ENCODE measurements around the gene TOGARAM1.

Gene TOGARAM1

DNA sequence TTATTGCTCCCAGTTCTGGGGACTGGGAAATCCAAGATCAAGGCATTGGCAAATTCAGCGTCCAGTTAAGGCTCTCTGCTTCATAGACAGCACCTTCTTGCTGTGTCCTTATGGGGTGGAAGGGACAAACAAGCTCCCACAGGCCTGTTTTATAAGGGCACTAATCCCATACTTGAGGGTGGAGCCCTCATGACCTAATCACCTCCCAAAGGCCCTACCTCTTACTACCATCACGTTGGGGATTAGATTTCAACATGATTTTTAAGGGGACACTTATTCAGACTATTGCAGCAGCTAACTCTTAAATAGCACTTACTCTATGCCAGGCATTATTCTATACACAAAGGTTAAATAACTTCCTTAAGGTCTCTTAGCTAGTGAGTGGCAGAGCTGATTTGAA lies 17.3 kb downstream of the TOGARAM1 start:
- Mint-ChIP-seq H3K9me3 (no peaks in the 10 kb centered on the region), H3K27ac (no peak overlapping the region), H3K4me1 (peaks cover 2% of the 10 kb centered on the region), H3K27me3 (no peaks in the 10 kb centered on the region), H3K36me3 (no peaks in the 10 kb centered on the region), H3K4me3 (no peak overlapping the region)
- CTCF ChIA-PET: no interaction called here
- DNase-seq: no peak

DNA sequence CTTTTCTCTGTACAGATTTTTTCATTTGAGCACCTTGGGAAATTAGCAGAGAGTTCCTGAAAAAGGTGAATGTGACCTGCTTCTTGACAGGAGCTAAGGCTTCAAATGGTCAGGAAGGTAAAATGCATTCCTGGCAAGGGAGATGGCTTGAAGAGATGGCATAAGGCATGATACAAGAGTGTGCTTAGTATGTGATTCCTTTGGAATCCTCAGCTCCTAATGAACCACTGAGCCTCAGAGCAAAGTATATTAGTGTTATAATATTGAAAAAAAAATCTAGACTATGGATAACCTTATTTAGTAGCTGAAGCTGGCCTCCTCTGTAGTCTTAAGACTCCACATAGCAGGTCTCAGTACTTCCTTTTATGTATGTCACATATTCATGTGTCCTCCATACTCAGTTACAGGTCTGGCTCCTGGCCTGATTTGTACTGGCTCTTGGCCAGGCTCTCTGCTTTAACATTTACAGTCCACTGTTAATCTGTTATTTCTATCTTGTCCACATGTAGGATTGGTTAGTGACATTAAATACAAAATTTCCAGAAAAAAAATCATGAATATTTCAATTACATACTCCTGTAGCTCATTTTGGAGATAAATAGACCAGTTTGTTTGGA lies 17.9 kb downstream of the TOGARAM1 start:
- peaks cover 2% of the 10 kb centered on the region for H3K4me1 Mint-ChIP-seq
- no peaks in the 10 kb centered on the region for H3K27me3 Mint-ChIP-seq
- no peak overlapping the region for H3K4me3 Mint-ChIP-seq
- CTCF ChIA-PET: no interaction called here
- H3K36me3 Mint-ChIP-seq: no peaks in the 10 kb centered on the region
- H3K9me3 Mint-ChIP-seq: no peaks in the 10 kb centered on the region
- no peak overlapping the region for H3K27ac Mint-ChIP-seq
- DNase-seq: no peak

DNA sequence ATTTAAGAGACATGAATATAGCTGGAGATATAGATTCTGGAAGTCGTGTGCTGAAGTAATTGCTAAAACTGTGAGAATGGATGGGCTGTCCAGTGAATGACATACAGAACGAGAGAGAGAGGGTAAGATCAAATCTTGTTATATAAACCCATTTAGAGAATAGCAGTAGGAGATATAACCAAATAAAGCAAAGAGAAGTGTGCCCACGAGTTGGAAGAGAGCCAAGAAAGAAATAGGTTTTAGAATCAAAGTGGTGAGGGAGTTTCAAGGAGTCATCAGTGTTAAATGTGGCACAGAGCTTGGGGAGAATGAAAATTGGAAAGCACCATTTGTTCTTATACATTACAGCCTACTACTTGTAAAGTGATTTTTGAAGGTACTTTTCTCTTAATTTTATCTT lies 19.2 kb downstream of the TOGARAM1 start:
- H3K27me3 Mint-ChIP-seq: no peaks in the 10 kb centered on the region
- CTCF ChIA-PET: no interaction called here
- H3K4me3 Mint-ChIP-seq: no peak overlapping the region
- H3K4me1 Mint-ChIP-seq: peaks cover 2% of the 10 kb centered on the region
- no peaks in the 10 kb centered on the region for H3K36me3 Mint-ChIP-seq
- H3K27ac Mint-ChIP-seq: no peak overlapping the region
- H3K9me3 Mint-ChIP-seq: no peaks in the 10 kb centered on the region
- DNase-seq: no peak

DNA sequence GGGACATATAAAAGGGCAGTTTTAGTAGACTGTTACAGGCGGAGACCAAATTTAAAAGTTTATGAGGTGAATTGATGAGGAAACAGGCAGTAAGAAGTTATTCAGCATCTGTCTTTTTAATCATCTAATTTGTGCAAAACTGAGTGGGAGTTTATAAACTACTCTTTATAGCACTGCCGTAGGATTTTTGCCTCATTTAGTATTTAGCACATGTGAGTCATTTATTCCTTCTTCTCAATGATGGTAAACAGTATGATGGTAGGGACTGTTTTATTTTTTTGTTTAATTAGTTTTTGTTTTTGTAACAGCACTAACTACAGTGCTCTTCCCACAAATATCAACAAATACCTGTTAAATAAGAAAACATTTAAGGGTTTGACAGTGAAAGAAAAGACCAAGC lies 20.6 kb downstream of the TOGARAM1 start:
- no peak overlapping the region for H3K27ac Mint-ChIP-seq
- no peak for DNase-seq
- peaks cover 2% of the 10 kb centered on the region for H3K4me1 Mint-ChIP-seq
- H3K4me3 Mint-ChIP-seq: no peak overlapping the region
- no peaks in the 10 kb centered on the region for H3K27me3 Mint-ChIP-seq
- CTCF ChIA-PET: no interaction called here
- H3K9me3 Mint-ChIP-seq: no peaks in the 10 kb centered on the region
- no peaks in the 10 kb centered on the region for H3K36me3 Mint-ChIP-seq

DNA sequence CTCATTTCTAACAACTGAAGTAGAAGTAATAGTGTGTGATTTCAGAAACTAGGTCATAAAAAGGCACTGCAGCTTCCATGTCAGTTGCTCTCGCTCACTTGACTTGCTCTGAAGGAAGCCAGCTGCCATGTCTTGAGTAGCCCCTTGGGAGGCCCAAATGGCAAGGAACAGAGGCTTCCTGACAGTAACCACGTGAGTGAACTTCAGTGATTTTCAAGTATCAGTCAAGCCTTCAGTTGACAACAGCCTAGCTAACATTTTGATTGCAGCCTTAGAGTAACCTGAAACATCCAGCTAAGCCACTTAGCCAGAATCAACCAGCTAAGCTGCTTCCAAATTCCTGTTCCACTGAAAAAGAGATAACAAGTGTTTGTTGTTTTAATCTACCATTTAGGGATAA lies 26.7 kb downstream of the TOGARAM1 start:
- Mint-ChIP-seq H3K4me3 (no peak overlapping the region), H3K4me1 (no peaks in the 10 kb centered on the region), H3K9me3 (no peaks in the 10 kb centered on the region), H3K27ac (no peak overlapping the region), H3K36me3 (peaks cover 2% of the 10 kb centered on the region), H3K27me3 (no peaks in the 10 kb centered on the region)
- CTCF ChIA-PET: no interaction called here
- no peak for DNase-seq

DNA sequence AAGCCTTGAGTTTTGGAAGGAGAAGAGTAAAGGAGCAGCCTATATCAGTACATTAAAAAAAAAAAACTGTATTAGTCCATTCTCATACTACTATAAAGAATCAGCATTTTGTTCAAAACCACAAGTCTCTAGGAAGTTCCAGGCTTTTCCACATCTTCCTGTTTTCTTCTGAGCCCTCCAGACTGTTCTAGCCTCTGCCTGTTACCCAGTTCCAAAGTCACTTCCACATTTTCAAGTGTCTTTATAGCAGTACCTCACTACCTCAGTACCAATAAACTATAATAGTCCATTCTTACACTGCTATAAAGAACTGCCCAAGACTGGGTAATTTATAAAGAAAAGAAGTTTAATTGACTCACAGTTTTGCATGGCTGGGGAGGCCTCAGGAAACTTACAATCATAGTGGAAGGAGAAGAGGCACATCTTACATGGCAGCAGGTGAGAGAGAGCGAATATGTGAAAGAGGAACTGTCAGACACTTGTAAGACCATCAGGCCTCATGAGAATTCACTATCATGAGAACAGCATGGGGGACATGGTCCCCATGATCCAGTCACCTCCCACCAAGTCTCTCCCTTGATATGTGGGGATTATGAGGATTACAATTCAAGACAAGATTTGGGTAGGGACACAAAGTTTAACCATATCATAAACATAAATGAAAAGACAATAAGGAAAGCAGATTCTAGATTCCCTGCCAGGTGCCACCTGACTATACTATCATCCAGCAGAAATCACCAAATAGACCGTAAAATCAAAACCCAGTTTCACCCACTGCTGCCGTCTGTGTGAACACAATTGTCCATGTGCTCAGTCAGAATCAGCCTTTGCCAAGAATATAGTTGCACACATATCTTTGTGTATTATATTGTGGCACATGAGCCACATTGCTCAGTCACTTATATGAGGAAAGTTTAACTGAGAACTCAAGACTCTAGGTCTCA lies 27.8 kb downstream of the TOGARAM1 start:
- DNase-seq: no peak
- Mint-ChIP-seq H3K9me3 (no peaks in the 10 kb centered on the region), H3K27me3 (no peaks in the 10 kb centered on the region), H3K36me3 (peaks cover 2% of the 10 kb centered on the region), H3K4me3 (no peak overlapping the region), H3K4me1 (no peaks in the 10 kb centered on the region), H3K27ac (no peak overlapping the region)
- CTCF ChIA-PET: no interaction called here

DNA sequence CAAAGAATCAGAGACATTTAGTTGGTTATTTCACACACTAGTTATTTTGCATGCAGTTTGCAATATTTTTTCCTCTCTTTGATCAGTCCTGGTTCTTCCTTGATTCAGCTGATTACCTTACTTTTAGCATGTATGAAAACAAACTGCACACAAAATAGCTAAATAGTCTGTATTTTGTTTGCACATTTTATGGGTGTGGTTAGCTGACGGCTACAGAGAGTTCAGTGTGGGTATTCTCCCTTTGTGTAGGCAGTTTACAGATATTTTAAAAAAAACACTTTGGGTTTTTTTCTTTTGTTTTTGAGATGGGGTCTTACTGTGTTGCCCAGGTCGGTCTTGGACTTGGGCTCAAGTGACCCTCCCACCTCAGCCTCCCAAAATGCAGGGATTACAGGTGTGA lies 28.5 kb downstream of the TOGARAM1 start:
- no peak overlapping the region for H3K27ac Mint-ChIP-seq
- CTCF ChIA-PET: no interaction called here

DNA sequence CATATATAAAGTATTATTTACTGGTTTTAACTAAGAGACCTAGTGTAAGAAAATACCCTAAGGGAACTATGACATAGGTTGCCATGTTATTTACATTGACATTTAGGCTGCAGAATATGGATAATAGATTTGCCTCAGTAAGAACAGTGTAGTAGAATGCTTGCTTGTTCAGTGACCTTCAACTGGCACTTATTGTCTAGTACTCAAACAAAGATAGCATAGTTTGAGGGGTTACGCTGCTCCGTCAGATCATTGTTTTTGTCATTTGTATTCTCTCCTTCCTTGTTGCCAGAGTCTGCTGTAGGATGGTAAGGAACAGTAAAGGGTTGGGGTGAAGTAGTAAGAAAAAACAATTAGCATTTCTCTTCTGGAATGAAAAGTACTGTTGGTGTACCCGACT lies 33.2 kb downstream of the TOGARAM1 start:
- no peaks in the 10 kb centered on the region for H3K4me1 Mint-ChIP-seq
- no peak for DNase-seq
- CTCF ChIA-PET: no interaction called here
- no peak overlapping the region for H3K27ac Mint-ChIP-seq
- peaks cover 9% of the 10 kb centered on the region for H3K36me3 Mint-ChIP-seq
- no peaks in the 10 kb centered on the region for H3K27me3 Mint-ChIP-seq
- H3K4me3 Mint-ChIP-seq: no peak overlapping the region
- H3K9me3 Mint-ChIP-seq: no peaks in the 10 kb centered on the region

More for the DNA sequence above, 28.5 kb downstream of the TOGARAM1 start:
- Mint-ChIP-seq H3K4me1 (no peaks in the 10 kb centered on the region), H3K4me3 (no peak overlapping the region), H3K36me3 (peaks cover 2% of the 10 kb centered on the region), H3K27me3 (no peaks in the 10 kb centered on the region), H3K9me3 (no peaks in the 10 kb centered on the region)
- no peak for DNase-seq

DNA sequence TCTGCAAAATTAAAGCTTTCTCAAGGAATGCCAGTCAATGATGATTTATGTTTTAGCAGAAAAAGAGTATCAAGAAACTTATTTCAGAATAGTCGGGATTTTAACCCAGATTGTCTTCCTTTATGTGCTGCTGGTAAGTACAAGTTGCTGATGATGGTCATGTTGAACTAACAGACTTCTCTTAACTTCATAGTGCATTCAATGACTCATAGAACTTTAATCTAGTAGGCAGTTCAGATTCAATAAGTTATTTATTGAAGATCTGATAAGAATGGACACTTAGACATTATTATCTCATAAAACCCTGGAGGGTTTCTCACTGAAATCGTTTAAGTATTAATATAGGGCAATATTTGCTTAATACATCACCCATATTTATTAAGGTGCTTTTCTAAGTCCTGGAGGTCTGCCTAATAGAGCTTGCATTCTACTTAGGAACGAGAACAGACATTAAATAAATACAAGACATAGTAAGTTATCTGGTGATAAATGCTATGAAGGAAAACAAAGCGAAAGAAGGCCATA lies 33.8 kb downstream of the TOGARAM1 start:
- no peak overlapping the region for H3K4me3 Mint-ChIP-seq
- H3K36me3 Mint-ChIP-seq: peaks cover 11% of the 10 kb centered on the region
- no peak for DNase-seq
- H3K27ac Mint-ChIP-seq: no peak overlapping the region
- CTCF ChIA-PET: no interaction called here
- H3K4me1 Mint-ChIP-seq: no peaks in the 10 kb centered on the region
- H3K9me3 Mint-ChIP-seq: no peaks in the 10 kb centered on the region
- no peaks in the 10 kb centered on the region for H3K27me3 Mint-ChIP-seq

DNA sequence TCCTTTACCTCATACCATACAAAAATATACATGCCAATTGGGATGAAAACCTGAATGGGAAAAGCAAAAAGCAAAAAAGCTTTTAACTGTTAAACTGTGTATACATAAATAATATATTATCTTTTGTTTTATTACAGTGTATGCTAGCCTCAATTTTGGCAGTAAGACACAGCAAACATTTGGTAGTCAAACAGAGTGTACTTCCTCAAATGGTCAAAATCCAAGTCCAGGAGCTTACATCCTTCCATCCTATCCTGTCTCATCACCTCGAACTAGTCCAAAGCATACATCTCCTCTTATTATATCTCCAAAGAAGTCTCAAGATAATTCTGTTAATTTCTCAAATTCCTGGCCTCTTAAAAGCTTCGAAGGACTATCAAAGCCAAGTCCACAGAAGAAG lies 41.9 kb downstream of the TOGARAM1 start:
- Mint-ChIP-seq H3K4me1 (no peaks in the 10 kb centered on the region), H3K36me3 (peaks cover 6% of the 10 kb centered on the region), H3K4me3 (no peak overlapping the region), H3K27me3 (no peaks in the 10 kb centered on the region), H3K27ac (no peak overlapping the region), H3K9me3 (no peaks in the 10 kb centered on the region)
- CTCF ChIA-PET: no interaction called here
- no peak for DNase-seq

DNA sequence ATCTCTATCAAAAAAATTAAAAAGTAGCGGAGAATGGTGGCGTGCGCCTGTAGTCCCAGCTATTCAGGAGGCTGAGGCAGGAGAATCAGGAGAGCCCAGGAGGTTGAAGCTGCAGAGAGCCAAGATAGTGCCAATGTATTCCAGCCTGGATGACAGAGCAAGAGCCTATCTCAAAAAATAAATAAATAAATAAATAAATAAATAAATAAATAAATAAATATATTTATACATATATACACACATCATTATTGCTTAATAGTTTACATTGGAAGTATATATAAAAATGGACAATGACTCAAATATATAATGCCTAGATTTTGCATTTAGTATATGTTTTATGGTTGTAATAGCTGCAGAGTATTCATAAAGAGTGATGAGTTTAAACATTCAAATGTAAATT lies 53.1 kb downstream of the TOGARAM1 start:
- DNase-seq: no peak
- H3K4me3 Mint-ChIP-seq: no peak overlapping the region
- peaks cover 8% of the 10 kb centered on the region for H3K36me3 Mint-ChIP-seq
- H3K27me3 Mint-ChIP-seq: no peaks in the 10 kb centered on the region
- H3K9me3 Mint-ChIP-seq: no peaks in the 10 kb centered on the region
- H3K27ac Mint-ChIP-seq: no peak overlapping the region
- no peaks in the 10 kb centered on the region for H3K4me1 Mint-ChIP-seq
- CTCF ChIA-PET: no interaction called here

DNA sequence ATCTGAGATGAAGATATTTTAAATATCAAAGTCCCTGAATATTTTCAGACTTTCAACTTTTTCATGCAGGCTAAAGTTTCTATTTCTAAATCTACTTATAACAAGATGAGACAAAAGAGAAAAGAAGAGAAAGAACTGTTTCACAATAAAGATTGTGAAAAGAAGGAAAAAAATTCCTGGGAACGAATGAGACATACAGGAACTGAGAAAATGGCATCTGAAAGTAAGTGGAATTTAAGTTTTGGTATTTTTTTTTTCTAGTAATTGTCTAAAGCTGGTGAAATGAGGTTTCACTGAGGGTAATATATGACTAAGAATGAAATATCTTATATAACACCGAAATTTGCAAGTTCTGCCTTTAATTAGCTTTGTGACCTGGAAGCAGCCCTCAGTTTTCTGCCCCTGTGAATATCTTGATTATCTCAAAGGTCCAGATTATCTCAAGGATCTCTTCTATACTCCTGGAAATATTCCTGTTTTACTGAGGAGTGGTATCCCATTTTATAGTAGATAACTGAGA lies 66.2 kb downstream of the TOGARAM1 start:
- H3K4me3 Mint-ChIP-seq: no peak overlapping the region

DNA sequence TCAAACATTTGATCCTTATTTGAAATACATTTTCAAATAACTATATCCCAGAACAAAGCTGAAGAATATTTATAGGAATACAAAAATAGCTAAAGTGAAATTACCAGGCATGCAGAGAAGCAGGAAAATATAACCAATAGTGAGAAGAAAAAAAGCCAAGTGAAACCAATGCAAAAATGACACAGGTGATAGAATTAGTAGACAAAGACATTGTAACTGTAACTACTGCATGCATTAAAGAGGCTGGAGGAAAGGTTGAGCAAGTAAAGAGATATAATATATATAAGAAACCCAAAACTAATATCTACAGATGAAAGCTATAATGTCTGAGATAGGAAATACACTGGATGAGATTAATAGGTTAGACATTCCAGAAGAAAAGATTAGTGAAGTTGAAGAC lies 72.7 kb downstream of the TOGARAM1 start:
- no peak for DNase-seq
- Mint-ChIP-seq H3K27me3 (no peaks in the 10 kb centered on the region), H3K36me3 (peaks cover 29% of the 10 kb centered on the region), H3K4me3 (no peak overlapping the region), H3K9me3 (peaks cover 1% of the 10 kb centered on the region), H3K27ac (no peak overlapping the region), H3K4me1 (no peaks in the 10 kb centered on the region)
- CTCF ChIA-PET: no interaction called here

More for the DNA sequence above, 66.2 kb downstream of the TOGARAM1 start:
- Mint-ChIP-seq H3K27me3 (no peaks in the 10 kb centered on the region), H3K4me1 (no peaks in the 10 kb centered on the region), H3K9me3 (no peaks in the 10 kb centered on the region), H3K36me3 (peaks cover 7% of the 10 kb centered on the region), H3K27ac (no peak overlapping the region)
- DNase-seq: no peak
- CTCF ChIA-PET: no interaction called here

DNA sequence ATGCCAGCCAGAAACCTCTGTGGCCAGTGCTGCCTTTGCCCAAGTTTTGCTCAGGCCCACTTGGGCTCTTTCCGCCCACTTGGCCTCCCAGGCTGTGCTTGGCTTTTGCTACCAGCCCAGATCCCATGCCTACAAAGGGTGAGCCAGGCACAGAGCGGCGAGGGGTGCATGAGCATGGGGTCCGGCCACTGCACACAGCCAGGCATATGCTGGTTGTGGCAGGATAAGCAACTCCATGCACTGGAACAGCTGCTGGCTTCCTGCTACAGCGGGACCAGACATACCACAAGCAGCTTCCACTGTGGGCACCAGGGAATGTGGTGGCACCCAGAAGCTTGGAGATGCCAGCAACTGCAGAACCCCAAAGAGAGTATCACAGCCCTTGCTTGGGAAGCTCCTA lies 76.3 kb downstream of the TOGARAM1 start:
- H3K9me3 Mint-ChIP-seq: peaks cover 1% of the 10 kb centered on the region
- CTCF ChIA-PET: no interaction called here
- H3K27me3 Mint-ChIP-seq: no peaks in the 10 kb centered on the region
- no peaks in the 10 kb centered on the region for H3K4me1 Mint-ChIP-seq
- no peak overlapping the region for H3K4me3 Mint-ChIP-seq
- H3K27ac Mint-ChIP-seq: no peak overlapping the region
- no peak for DNase-seq
- peaks cover 25% of the 10 kb centered on the region for H3K36me3 Mint-ChIP-seq

DNA sequence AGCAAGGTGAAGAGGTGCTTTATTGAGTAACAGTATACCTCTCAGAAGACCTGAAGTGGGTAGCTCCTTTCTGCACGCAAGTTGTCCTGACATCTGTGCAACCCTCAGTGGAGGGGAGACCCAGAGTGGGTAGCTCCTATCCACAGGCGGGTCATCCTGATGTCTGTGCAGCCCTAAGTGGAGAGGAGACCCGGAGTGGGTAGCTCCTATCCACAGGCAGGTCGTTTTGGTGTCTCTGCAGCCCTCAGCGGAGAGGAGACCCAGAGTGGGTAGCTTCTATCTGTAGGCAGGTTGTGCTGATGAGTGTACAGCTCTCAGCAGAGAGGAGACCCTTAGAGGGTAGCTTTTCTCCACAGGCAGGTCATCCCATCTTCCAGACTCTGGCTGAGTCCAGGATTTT lies 76.9 kb downstream of the TOGARAM1 start:
- no peak for DNase-seq
- no peaks in the 10 kb centered on the region for H3K4me1 Mint-ChIP-seq
- peaks cover 20% of the 10 kb centered on the region for H3K36me3 Mint-ChIP-seq
- no peaks in the 10 kb centered on the region for H3K27me3 Mint-ChIP-seq
- no peak overlapping the region for H3K27ac Mint-ChIP-seq
- CTCF ChIA-PET: no interaction called here
- peaks cover 1% of the 10 kb centered on the region for H3K9me3 Mint-ChIP-seq
- no peak overlapping the region for H3K4me3 Mint-ChIP-seq
